GM18873 (cell line): ENCODE data around the gene CFAP73.
"Not testable (repeated sequence)": the region's sequence is repeated elsewhere in the genome, so short reads cannot be mapped to it uniquely, and the experiment has no call there.

Experiments
- ATAC-seq: cut with Tn5 transposase; IDR thresholded peaks from one replicate; pipeline ENCODE4 v1.9.1; 2021; ENCODE audit warnings: mild to moderate bottlenecking, moderate library complexity, moderate number of reproducible peaks; ENCODE audit not compliant: unreplicated experiment, low FRiP score

The CFAP73 gene

DNA sequence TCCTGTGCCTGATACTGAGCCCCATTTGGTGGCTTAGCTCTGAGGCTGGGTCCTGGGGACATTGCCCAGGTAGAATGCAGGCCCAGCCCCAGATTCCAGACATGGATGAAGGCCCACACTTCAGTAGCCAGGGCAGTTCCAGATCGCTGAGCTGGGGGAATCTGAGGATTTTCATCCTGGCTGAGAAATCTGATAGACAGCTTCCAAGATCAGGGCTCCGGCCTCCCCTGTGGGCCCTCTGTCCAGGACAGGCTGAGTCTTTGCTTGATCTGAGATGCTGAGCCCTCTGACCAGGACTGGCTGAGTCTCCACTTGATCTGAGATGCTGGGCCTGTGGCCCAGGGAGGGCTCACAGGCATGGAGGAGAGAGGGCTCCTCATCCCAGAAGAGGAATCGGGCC is 10.7 kb upstream of the CFAP73 start:
- no peak for ATAC-seq

DNA sequence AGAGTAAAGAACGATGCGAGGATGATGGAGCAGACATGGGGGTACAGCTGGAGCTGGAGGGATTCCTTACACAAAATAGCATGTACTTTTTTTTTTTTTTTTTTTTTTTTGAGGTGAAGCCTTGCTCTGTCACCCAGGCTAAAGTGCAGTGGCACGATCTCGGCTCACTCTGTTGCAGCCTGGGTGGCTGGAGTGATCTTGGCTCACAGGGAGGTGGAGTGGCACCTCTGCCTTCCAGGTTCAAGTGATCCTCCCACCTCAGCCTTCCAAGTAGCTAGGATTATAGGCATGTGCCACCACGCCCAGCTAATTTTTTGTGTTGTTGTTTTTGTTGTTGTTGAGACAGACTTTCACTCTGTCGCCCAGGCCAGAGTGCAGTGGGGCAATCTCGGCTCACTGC is 8.8 kb upstream of the CFAP73 start:
- ATAC-seq = no peak

DNA sequence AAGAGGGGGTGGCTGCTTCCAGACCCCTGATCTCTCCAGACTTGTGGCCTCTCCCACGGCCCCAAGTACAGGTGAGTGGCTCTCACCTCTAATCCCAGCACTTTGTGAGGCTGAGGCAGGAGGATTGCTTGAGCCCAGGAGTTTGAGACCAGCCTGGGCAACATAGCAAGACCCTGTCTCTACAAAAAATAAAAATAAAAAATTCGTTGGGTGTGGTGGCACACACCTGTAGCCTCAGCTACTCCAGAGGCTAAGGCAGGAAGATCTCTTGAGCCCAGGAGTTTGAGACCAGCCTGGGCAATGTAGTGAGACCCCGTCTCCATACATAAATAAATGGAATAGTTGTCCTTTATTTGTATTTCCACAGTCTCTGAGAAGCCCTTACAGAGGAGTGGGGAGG is 7.8 kb upstream of the CFAP73 start:
- ATAC-seq = not testable (repeated sequence)

DNA sequence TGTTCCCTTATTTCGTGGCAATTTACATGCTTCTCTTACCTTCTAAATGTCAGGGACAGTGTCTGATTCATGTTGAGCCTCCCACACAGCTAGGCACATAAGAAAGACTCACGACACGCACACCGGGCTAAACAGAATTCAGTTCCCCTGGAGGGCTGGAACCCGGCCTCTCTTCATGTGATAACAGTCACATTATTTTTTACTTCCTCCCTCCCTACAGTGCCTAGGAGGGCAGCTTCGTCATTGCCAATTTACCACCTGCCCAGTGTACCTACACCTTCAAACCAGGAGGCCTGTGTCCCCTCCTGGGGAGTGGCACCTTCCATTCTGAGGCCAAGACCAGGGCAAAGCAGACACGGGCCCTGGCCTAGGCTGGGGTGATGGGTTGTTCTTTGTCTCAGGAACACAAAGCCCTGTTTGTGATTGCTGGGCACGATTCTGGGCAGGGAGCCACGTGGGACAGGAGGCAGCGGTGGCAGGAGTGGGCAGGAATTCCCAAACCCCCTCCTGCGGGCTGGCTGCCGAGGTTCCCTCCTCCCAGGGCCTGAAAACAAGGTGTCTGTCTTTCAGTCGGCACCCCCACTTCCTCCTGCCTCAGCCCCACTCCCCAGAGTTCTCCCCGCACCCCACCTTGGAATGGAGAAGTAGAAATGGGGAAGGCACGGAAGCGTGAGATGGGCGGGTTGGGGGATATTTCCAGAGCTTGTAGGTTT is 7.2 kb upstream of the CFAP73 start:
- no peak for ATAC-seq

DNA sequence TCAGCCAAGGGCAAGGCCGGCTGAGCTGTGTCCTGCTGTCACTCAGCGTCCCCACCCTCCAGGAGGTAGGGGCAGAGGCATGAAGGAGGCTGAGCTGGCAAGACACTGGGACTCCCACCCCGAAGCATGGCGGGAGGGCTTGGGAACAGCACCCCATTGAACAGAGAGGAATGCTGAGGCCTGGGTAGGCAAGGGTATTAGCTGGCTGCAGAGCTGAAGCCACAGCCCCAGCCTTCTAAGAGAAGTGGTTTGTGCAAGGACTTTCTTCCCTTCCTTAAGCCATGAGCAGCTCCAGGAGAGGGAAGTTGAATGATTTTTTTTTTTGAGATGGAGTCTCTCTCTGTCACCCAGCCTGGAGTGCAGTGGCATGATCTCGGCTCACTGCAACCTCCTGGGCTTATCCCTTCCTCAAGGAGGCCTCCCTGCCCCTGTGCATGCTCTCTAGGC is 6.6 kb upstream of the CFAP73 start:
- no peak for ATAC-seq

DNA sequence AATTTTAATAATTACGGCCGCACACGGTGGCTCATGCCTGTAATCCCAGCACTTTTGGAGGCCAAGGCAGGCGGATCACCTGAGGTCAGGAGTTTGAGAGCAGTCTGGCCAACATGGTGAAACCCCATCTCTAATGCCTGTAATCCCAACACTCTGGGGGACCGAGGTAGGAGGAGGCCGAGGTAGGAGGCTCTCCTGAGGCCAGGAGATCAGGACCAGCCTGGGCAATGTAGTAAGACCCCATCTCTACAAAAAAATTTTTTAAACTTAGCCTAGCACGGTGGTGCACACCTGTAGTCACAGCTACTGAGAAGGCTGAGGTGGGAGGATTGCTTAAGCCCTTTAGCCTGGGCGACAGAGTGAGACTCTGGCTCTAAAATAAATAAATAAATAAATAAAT is 5.6 kb upstream of the CFAP73 start:
- ATAC-seq = no peak

DNA sequence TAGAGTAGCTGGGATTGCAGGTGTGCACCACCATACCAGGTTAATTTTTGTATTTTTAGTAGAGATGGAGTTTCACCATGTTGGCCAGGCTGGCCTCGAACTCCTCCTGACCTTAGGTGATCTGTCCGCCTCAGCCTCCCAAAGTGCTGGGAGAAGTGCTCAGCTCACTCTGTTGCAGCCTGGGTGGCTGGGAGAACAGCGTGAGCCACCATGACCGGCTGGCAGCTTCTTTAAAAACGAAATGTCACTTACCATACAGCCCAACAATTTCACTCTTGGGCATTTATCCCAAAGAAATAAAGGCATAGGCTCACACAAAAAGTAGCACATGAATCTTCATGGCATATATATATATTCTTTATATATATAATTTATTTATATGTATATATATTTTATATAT is 4.7 kb upstream of the CFAP73 start:
- ATAC-seq = no peak

DNA sequence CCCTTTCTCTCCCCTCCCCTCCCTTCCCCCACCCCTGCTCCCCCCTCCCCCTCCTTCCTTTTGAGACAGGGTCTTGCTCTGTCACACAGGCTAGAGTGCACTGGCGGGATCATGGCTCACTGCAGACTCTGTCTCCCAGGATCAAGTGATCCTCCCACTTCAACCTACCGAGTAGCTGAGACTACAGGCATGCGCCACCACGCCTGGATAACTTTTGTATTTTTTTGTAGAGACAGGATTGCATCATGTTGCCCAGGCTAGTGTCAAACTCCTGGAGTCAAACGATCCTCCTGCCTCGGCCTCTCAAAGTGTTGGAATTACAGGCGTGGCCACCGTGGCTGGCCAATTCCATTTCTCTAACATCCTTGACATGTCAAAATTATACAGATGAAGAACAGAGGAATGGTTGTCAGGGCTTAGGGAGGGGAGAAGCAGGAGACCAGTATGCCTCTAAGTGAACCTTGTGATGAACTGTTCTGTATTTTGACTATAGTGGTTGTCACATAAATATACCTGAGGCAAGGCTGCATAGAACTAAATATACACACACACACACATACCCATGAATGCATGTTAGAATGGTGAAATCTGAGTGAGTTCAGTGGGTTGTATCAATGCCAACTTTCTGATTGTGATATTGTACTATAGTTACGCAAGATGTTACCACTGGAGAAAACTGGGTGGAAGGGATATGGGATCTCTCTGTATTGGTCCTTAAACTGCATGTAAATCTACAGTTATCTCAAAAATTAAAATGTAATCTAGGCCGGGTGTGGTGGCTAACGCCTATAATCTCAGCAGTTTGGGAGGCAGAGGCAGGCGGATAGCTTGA is 3.6 kb upstream of the CFAP73 start:
- no peak for ATAC-seq

DNA sequence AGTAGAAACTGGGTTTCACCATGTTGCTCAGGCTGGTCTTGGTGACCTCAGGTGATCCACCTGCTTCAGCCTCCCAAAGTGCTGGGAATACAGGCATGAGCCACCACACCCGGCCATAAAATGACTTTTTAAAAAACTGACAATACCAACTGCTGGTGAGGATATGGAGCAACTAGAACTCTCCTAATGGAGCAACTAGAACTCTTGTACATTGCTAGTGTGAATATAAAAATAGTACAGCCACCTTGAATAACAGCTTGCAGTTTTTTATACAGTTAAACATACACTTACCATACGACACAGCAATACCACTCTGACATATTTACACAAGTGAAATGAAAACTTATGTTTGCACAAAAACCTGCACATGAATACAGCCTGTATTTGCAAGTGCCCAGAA is 2.5 kb upstream of the CFAP73 start:
- no peak for ATAC-seq

DNA sequence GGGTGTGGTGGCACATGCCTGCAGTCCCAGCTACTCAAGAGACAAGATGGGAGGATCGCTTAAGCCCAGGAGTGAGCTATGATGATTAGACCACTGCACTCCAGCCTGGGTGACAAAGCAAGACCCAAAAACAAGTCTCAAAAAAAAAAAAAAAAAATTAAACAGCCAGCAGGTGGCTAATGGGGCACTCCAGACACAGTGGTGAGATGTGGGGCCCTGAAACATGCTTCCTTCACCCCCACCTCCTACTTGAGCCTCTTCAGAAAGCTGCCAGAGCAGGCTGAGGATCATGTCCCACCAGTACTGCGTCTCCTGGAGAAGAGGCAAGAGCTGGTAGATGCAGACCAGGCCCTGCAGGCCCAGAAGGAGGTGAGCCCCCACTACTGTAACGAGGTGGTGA is 2.1 kb downstream of the CFAP73 start:
- ATAC-seq = no peak

DNA sequence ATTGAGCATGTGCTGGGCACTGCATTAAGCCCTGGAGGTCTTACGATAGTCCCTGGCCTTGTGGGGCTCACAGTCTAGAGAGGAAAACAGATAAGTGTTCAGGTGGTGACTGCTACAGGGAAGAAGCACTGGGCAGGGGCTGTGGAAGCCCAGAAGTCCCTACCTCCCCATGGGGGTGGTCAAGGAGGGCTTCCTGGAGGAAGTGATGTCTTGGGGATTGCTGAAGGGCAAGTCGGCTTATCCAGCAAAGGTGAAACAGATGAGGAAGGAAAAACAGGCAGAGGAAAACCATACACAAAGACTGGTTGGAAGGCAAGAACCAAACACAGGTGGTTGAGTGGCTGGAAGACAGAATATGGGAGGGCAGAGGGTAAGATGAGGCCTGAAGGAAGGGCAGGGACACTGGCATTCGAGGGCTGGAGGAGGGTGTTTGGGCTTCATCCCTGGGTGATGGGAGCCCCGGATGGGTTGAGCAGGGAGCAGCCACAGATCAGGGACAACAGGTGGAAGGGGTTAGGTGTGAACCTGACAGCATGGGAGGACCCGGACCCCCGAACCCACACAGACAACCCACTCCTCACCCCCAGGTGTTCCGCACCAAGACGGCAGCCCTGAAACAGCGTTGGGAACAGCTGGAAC is 2.8 kb downstream of the CFAP73 start:
- no peak for ATAC-seq

DNA sequence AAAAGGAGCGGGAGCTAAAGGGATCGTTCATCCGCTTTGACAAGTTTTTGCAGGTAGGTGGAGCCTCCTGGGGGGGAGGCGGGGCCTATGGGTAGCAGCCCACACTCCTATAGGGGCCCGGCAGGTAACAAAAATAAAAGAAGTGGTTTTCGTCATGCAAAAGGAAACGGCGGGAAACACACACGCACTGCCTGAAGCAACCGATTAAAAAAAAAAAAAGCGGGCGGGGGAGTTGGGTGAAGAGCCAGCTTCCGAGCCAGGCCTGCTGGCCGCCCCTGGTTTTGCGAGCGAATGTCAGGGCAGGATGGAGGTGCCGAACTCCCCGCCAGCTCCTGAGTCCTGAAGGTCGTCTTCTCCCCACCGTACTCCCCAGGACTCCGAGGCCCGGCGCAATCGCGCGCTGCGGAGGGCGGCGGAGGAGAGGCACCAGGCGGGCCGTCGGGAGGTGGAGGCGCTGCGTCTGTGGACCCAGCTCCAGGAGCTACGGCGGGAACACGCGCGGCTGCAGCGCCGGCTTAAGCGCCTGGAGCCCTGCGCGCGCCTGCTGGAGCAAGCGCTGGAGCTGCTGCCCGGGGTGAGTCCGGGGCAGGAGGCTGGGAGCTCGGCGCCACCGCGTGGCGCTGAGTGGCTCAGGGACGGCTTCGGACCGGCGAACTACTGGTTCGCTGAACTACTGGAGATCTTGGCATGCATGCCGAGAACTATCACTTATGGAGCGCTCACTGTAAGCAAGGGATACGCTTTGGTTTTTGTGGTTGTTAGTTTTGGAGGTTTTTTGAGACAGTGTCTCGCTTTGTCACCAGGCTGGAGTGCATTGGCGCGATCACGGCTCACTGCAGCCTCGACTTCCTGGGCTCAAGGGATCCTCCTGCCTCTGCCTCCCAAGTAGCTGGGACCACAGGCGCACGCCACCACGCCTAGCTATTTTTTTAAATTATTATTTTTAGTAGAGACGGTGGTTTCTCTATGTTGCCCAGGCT is 3.6 kb downstream of the CFAP73 start:
- ATAC-seq = no peak

DNA sequence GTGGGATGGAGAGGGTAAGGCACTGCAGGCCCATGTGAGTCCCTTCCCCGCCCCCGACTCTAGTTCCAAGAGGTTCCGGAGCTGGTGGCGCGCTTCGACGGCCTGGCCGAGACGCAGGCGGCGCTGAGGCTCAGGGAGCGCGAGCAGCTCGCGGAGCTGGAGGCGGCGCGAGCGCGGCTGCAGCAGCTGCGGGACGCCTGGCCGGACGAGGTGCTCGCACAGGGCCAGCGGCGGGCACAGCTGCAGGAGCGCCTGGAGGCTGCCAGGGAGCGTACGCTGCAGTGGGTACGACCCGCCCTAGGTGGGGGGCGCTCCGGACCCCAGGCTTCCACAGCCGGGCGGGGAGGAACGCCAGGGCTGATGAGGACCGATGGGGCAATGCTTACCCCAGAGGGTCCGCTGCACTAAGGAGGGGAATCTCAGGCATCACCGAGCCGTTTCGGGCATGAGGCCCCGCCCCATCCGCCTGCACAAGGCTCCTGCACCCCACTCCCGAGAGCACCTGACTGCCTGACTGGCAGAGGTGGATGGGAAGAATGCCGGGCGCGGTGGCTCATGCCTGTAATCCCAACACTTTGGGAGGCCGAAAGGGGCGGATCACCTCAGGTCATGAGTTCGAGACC is 4.9 kb downstream of the CFAP73 start:
- no peak for ATAC-seq

DNA sequence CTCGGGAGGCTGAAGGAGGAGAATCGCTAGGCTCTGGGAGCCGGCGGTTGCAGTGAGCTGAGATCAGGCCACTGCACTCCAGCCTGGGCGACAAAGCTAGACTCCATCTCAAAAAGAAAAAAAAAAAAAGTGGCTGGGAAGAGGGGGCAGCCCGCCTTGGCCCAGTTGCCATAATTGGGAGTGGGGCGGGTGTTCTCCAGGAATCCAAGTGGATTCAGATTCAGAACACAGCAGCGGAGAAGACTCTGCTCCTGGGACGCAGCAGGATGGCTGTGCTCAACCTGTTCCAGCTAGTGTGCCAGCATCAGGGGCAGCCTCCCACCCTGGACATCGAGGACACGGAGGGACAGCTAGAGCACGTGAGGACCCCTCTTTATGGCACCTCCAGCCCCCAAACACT is 5.5 kb downstream of the CFAP73 start:
- no peak for ATAC-seq

DNA sequence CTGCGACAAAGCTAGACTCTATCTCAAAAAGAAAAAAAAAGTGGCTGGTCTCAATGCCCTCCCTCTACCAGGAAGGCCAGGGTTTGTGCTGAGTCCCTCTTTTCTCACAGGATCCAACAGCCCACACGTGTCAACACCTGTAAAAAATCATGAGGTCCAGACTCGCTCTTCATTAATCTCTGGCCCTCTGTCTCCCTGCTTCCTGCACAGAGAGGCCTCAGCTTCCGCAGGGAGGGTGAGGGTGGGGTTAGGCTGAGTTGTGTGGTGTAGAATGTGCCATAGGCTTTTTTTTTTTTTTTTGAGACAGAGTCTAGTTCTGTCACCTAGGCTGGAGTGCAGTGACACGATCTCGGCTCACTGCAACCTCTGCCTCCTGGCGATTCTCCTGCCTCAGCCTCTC is 6.1 kb downstream of the CFAP73 start:
- no peak for ATAC-seq

DNA sequence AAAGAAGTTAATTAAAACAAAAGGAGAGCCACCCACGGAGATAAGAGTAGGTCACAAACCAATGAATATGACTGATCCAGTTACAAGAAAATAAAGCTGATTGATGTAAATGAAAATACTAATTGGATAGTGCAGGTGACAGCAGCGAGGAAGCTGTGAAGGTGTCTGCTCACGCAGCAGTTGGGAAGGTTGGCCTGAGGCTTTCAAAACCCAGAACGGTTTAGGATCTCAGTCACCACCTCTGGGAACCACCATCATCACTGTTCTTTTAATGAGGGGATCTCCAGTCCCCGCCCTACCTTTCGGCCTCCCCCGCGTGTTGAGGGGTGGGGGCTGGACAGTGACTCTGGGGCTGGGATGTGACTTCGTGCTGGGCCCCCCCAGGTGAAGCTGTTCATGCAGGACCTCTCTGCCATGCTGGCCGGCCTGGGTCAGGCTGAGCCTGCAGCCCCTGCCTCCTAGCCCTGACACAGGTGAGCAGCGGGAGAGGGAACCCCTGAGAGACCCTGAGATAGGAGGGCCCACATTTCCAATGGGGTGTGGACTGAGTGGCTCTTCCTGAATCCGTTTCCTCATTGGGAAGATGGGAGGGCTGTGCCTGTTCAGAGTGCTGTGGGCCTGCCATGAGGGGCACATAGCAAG is 7.8 kb downstream of the CFAP73 start:
- ATAC-seq = no peak

DNA sequence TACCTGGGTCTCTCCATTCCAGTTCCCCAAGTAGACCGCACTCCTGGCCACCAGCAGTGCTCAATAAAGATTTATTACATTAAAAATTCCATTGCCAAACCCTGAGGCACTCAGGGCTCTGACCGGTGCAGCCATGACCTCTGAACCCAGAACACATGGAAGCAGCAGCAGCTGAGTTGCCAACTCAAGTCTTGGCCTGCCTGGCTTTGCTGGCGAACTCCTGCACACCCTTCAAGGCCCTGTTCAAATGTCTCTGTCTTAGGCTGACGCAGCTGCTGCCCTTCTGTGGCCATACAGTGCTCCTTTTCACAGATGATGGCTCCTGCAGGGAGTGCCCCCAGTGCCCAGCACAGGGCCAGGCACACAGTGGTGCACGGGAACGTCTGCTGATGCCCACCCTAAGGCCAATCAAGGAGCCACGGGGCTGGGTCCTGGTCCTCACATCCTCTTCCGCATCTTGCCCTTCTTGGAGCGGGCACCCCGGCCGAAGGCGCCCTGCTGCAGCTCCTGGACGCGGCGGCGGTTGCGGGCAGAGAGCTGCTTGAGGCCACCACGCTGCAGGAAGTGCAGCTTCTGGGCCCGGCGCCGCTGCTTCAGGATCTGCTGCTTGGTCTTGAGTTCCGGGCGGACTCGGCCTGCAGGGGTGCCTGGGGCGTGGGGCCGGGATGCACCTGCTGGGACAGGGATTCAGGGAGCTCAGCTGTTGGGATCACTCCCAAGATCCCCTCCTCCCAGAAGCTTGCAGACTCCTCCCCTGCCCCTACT is 9.1 kb downstream of the CFAP73 start:
- no peak for ATAC-seq

DNA sequence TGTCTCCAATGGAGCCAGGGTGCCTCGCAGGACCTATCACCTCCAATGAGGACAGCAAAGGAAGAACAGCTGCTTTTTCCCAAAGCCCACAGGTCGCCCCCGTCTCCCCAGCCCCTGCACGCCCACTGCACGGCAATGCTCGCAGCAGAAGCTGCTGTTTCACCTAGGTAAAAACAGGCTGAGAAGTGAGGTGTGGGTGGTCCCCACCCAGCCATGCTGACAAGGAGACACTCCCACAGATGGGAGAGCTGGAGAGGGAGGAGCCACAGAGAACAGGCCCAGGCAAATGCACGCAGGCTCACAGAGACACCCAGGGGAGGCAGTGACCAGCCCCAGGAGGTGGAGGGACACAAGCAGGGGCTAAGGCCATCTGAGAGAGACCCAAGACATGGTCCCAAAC is 10.4 kb downstream of the CFAP73 start:
- no peak for ATAC-seq
